H9 (cell line): ENCODE measurements around the gene ROBO1. TPM values are rescaled to one million over a fixed set of nuclear protein-coding genes. Genes with fewer than 3 reads are reported as not detected.

Source experiments
- DNase-seq: peaks from one replicate; pipeline ENCODE4 v3.0.0-alpha.2; 2017
- H2AFZ ChIP-seq: one replicate; pipeline ENCODE4 v1.6.1; 2013; ENCODE audit warnings: mild to moderate bottlenecking, low read length, control low read depth, moderate library complexity
- H2AK5ac ChIP-seq: 2 replicates; pipeline ENCODE4 v1.6.1; 2013; ENCODE audit warnings: low read length, control low read depth, mixed read lengths; ENCODE audit not compliant: insufficient read length
- H2BK120ac ChIP-seq: one replicate; pipeline ENCODE4 v1.6.1; 2013; ENCODE audit warnings: low read depth, mild to moderate bottlenecking, low read length, control low read depth, inconsistent platforms; ENCODE audit not compliant: poor library complexity, severe bottlenecking
- H2BK12ac ChIP-seq: 2 replicates; pipeline ENCODE4 v1.6.1; 2013; ENCODE audit warnings: low read length, control low read depth, mixed read lengths, low read depth; ENCODE audit not compliant: insufficient read length
- H2BK15ac ChIP-seq: 2 replicates; pipeline ENCODE4 v1.6.1; 2013; ENCODE audit warnings: low read depth, low read length, control low read depth
- H2BK20ac ChIP-seq: one replicate; pipeline ENCODE4 v1.6.1; 2013; ENCODE audit warnings: low read depth, mild to moderate bottlenecking, low read length, control low read depth, inconsistent platforms; ENCODE audit not compliant: poor library complexity, severe bottlenecking
- H2BK5ac ChIP-seq: 2 replicates; pipeline ENCODE4 v1.6.1; 2013; ENCODE audit warnings: low read length, control low read depth, mixed read lengths; ENCODE audit not compliant: insufficient read length
- H3K14ac ChIP-seq: 2 replicates; pipeline ENCODE4 v1.6.1; 2013; ENCODE audit warnings: low read length, control low read depth; ENCODE audit not compliant: insufficient read depth
- H3K18ac ChIP-seq: 2 replicates; pipeline ENCODE4 v1.6.1; 2013; ENCODE audit warnings: low read depth, mild to moderate bottlenecking, mixed read lengths, low read length, control low read depth; ENCODE audit not compliant: insufficient read length
- H3K23ac ChIP-seq: 2 replicates; pipeline ENCODE4 v1.6.1; 2013; ENCODE audit warnings: low read length, control low read depth, mixed read lengths, low read depth; ENCODE audit not compliant: insufficient read length
- H3K23me2 ChIP-seq: 2 replicates; pipeline ENCODE4 v1.6.1; 2013; ENCODE audit warnings: low read depth, mild to moderate bottlenecking, mixed read lengths, low read length, control low read depth; ENCODE audit not compliant: insufficient read length, poor library complexity, severe bottlenecking
- H3K27ac ChIP-seq: 2 replicates; pipeline ENCODE4 v1.5.1; 2013; ENCODE audit warnings: low read length, control low read depth, mixed read lengths, low read depth; ENCODE audit not compliant: insufficient read length
- H3K27me3 ChIP-seq: 2 replicates; pipeline ENCODE4 v1.6.1; 2013; ENCODE audit warnings: low read length, control low read depth, inconsistent platforms; ENCODE audit not compliant: insufficient read depth
- H3K4ac ChIP-seq: 2 replicates; pipeline ENCODE4 v1.6.1; 2013; ENCODE audit warnings: low read depth, mild to moderate bottlenecking, control low read depth, inconsistent platforms, low read length, moderate library complexity
- H3K4me1 ChIP-seq: 2 replicates; pipeline ENCODE4 v1.6.1; 2013; ENCODE audit warnings: low read length, control low read depth, inconsistent platforms; ENCODE audit not compliant: insufficient read depth
- H3K4me2 ChIP-seq: 2 replicates; pipeline ENCODE4 v1.6.1; 2013; ENCODE audit warnings: low read length, control low read depth, mixed read lengths; ENCODE audit not compliant: insufficient read length, insufficient read depth
- H3K56ac ChIP-seq: 2 replicates; pipeline ENCODE4 v1.6.1; 2013; ENCODE audit warnings: low read depth, mild to moderate bottlenecking, mixed read lengths, low read length, control low read depth; ENCODE audit not compliant: insufficient read length
- H3K79me1 ChIP-seq: 2 replicates; pipeline ENCODE4 v1.6.1; 2013; ENCODE audit warnings: low read depth, mild to moderate bottlenecking, moderate library complexity, low read length, control low read depth, inconsistent platforms; ENCODE audit not compliant: insufficient read depth, poor library complexity, severe bottlenecking
- H3K79me2 ChIP-seq: 2 replicates; pipeline ENCODE4 v1.6.1; 2013; ENCODE audit warnings: low read length, control low read depth, inconsistent platforms; ENCODE audit not compliant: insufficient read depth
- H3K9ac ChIP-seq: 2 replicates; pipeline ENCODE4 v1.6.1; 2013; ENCODE audit warnings: low read length, control low read depth, mixed read lengths; ENCODE audit not compliant: insufficient read length; ENCODE audit errors: extremely low read depth
- H3K9me3 ChIP-seq: one replicate; pipeline ENCODE4 v1.6.1; 2013; ENCODE audit warnings: low read depth, low read length, inconsistent platforms; ENCODE audit not compliant: control insufficient read depth
- H3T11ph ChIP-seq: one replicate; pipeline ENCODE4 v1.6.1; 2013; ENCODE audit warnings: mild to moderate bottlenecking, low read length, control low read depth, inconsistent platforms
- H4K20me1 ChIP-seq: one replicate; pipeline ENCODE4 v1.6.1; 2013; ENCODE audit not compliant: control insufficient read depth, insufficient read length, insufficient read depth
- H4K5ac ChIP-seq: 2 replicates; pipeline ENCODE4 v1.6.1; 2013; ENCODE audit warnings: low read depth, mild to moderate bottlenecking, mixed read lengths, low read length, control low read depth; ENCODE audit not compliant: insufficient read length
- H4K8ac ChIP-seq: replicated peaks from 2 replicates; pipeline ENCODE4 v1.6.1; 2013; ENCODE audit warnings: low read length, control low read depth, mixed read lengths, low read depth; ENCODE audit not compliant: insufficient read length
- H4K91ac ChIP-seq: 2 replicates; pipeline ENCODE4 v1.6.1; 2013; ENCODE audit warnings: low read depth, mild to moderate bottlenecking, moderate library complexity, mixed read lengths, low read length, control low read depth; ENCODE audit not compliant: insufficient read length
- H3K27ac Mint-ChIP-seq, 3 experiments: 2 replicates in 2 of 3; 3 replicates in 1 of 3; pipeline ENCODE4 v1.8.0; 2020 to 2021; ENCODE audit warnings: mixed read lengths in 3 of 3, mild to moderate bottlenecking in 1 of 3, moderate library complexity in 1 of 3
- H3K27me3 Mint-ChIP-seq: 2 replicates; pipeline ENCODE4 v1.8.0; 2021; ENCODE audit warnings: low read depth, mild to moderate bottlenecking, moderate library complexity, mixed read lengths
- H3K36me3 Mint-ChIP-seq, 3 experiments: 2 replicates in 2 of 3; 3 replicates in 1 of 3; pipeline ENCODE4 v1.8.0; 2020 to 2021; ENCODE audit warnings: low read depth in 3 of 3, mixed read lengths in 3 of 3; ENCODE audit not compliant: insufficient read depth in 1 of 3
- H3K4me1 Mint-ChIP-seq, 2 experiments: 2 replicates each; pipeline ENCODE4 v1.8.0; 2020; ENCODE audit warnings: mixed read lengths in 2 of 2
- H3K4me3 Mint-ChIP-seq, 2 experiments: 2 replicates in 1 of 2; 3 replicates in 1 of 2; pipeline ENCODE4 v1.8.0; 2020 to 2021; ENCODE audit warnings: mild to moderate bottlenecking in 2 of 2, mixed read lengths in 2 of 2, moderate library complexity in 1 of 2
- H3K9me3 Mint-ChIP-seq, 2 experiments: 2 replicates in 1 of 2; 3 replicates in 1 of 2; pipeline ENCODE4 v1.8.0; 2020; ENCODE audit warnings: mild to moderate bottlenecking in 2 of 2, mixed read lengths in 2 of 2, moderate library complexity in 1 of 2
- WGBS: extraction: QIAGEN DNeasy Blood & Tissue Kit; methylation state at CpG from one replicate; pipeline ENCODE4 v1.1.7; 2013; ENCODE audit warnings: missing lambda C conversion rate, low lambda C conversion rate, mixed read lengths; ENCODE audit not compliant: insufficient read length; ENCODE audit errors: extremely low coverage; 5-methylcytosine and 5-hydroxymethylcytosine counted together
- total RNA-seq: library from RNA; stranded (reverse); gene quantifications from 2 replicates; pipeline ENCODE4 v1.2.1, GENCODE V29; 2021
- TF ChIP-seq, protein P1 (sequence below): fragments of 200-600 bp; sonication (generic); conservative IDR thresholded peaks from 3 replicates; pipeline ENCODE4 v1.8.0; 2021; ENCODE audit warnings: antibody characterized with exemption, mild to moderate bottlenecking

The ROBO1 gene
- total RNA-seq, 1 experiment from 2014 or later = 62.7 TPM

GRCh38 chr3:78762121-78762520, 1005.7 kb downstream of the ROBO1 start:
- Histone ChIP-seq H3K27ac (no peak overlapping the region), H2BK12ac (no peak overlapping the region), H3K23me2 (no peaks in the 10 kb centered on the region), H4K8ac (no peak overlapping the region), H3K23ac (no peak overlapping the region), H3K14ac (no peak overlapping the region), H2BK5ac (no peak overlapping the region), H3K9ac (no peak overlapping the region), H3K4ac (no peak overlapping the region), H4K5ac (no peak overlapping the region), H2BK120ac (no peak overlapping the region), H3K4me2 (no peak overlapping the region), H3K56ac (no peak overlapping the region), H3K79me1 (no peaks in the 10 kb centered on the region), H2BK15ac (no peak overlapping the region), H3K4me1 (no peaks in the 10 kb centered on the region), H3K18ac (no peak overlapping the region), H3T11ph (no peak overlapping the region), H3K9me3 (no peaks in the 10 kb centered on the region), H2AK5ac (no peak overlapping the region), H2AFZ (no peak overlapping the region), H4K91ac (no peak overlapping the region), H2BK20ac (no peak overlapping the region), H3K79me2 (no peaks in the 10 kb centered on the region), H4K20me1 (no peaks in the 10 kb centered on the region), H3K27me3 (no peaks in the 10 kb centered on the region)
- Mint-ChIP-seq H3K4me1 (peaks cover 0 to 5% of the 10 kb centered on the region in 2 experiments; a peak in 1 of 4 replicates), H3K27ac (no peak overlapping the region), H3K4me3 (no peak overlapping the region), H3K9me3 (no peaks in the 10 kb centered on the region), H3K27me3 (no peaks in the 10 kb centered on the region), H3K36me3 (no peaks in the 10 kb centered on the region; a peak in 1 of 7 replicates)
- no CpG with 5 or more reads among the region's 1 CpG for WGBS
- DNase-seq = no peak
- TF ChIP-seq, protein P1, sequence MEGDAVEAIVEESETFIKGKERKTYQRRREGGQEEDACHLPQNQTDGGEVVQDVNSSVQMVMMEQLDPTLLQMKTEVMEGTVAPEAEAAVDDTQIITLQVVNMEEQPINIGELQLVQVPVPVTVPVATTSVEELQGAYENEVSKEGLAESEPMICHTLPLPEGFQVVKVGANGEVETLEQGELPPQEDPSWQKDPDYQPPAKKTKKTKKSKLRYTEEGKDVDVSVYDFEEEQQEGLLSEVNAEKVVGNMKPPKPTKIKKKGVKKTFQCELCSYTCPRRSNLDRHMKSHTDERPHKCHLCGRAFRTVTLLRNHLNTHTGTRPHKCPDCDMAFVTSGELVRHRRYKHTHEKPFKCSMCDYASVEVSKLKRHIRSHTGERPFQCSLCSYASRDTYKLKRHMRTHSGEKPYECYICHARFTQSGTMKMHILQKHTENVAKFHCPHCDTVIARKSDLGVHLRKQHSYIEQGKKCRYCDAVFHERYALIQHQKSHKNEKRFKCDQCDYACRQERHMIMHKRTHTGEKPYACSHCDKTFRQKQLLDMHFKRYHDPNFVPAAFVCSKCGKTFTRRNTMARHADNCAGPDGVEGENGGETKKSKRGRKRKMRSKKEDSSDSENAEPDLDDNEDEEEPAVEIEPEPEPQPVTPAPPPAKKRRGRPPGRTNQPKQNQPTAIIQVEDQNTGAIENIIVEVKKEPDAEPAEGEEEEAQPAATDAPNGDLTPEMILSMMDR = no peak
